ENCODE measurements around the gene ZNF93.
"Not testable (repeated sequence)": the region's sequence is repeated elsewhere in the genome, so short reads cannot be mapped to it uniquely, and the experiment has no call there.

ZNF93 gene

DNA sequence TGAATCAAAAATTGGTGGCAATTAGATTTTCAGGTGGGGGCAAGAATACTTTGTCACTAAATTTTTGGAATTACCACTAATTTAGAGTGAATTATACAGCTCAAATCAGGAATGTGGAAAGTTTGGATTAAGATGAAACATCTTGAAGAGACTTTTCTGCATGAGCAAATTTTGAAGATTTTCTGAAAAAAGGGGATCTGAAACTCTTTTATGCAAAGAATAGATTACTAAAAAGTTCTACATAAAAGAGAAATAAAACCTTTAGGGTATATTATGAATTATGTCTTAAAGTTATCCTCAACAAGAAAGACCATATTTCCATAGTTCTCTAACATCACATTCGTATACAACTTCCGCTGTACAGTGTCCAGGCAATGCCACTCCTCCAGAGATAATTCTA, 36.7 kb downstream of the ZNF93 start:
- ATAC-seq: no peak

DNA sequence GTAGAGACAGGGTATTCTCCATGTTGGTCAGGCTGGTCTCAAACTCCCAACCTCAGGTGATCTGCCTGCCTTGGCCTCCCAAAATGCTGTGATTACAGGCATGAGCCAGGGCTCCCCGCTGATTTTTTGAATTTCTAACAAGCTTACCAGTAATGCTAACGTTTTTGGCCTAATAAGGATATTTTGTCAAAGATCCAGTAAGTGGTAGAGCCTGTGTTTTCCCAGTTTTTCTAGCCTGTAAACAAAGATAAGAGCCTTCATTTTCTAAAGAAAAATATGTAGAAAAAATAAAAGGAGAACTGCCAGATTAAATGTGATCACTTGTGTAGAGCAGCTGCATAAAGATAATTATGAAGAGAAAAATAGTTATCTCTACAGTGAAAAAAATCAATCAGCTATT, 37.7 kb downstream of the ZNF93 start:
- no peak for ATAC-seq
- DNase-seq: no peak

More for the DNA sequence above, 36.7 kb downstream of the ZNF93 start:
- no peak for DNase-seq

DNA sequence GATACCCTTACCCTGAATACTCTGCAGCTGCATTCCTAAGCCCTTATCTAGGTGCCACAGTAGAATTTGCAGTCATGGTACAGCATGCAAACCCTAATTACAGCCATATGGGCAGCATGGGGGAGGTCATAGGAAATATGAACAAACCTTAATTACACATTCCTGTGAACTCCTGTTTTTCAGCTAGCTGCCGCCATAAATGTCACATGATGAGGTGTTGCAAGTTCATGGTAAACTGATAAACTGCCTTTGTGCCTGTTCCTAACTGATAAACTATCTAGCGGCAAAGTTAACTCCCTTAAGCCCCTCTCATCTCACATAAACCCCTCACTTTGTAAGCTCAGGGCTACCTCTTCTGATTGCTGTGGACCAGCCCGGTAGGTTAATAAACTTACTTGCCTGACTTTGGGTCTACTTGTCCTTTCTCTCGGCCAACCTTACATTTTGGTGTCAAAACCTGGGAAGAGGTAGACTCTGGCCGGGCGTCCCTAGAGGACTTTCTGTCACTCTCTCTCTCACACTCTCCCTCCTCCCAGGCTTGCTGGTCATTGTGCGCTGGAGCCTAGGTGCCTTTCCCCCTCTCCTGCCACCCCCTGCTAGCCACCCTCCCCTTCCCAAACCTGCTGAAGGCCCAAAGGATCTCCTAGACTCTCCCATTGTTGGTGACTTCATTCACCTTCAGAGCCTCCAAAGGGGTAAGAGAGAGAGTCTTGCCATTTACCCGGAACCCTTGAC, 43.3 kb downstream of the ZNF93 start:
- DNase-seq: no peak

DNA sequence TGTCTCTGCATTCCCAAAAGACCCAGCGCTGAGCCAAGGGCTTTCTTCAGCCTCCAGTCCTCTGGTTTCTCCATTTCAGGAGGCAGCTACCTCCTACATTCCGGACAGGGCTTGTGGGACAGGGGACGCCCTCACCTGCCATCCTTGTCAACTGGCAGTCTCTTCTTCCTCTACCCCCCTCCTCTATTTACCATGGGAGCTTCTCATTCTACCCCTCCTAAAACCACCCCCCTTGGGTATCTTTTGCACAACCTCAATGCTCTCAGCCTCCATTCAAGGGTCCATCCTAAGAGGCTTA, 43.8 kb downstream of the ZNF93 start:
- no peak for ATAC-seq
- no peak for DNase-seq

More for the DNA sequence above, 43.3 kb downstream of the ZNF93 start:
- ATAC-seq: no peak

DNA sequence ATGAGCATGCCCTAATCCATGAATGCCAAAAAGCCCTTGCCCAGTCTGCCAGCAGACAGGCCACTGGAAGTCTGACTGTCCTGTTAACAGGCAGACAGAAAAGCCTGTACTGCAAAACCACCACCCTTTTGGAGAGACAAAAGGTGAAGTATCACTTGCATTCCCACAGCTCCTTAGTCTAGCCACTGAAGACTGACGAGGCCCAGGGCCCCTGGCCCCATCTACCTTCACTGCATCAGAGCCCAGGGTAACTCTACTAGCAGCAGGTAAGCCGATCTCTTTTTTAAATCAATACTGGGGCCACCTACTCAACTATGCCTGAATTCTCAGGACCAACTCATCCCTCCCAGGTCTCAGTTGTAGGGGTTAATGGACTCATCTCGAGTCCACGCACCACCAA, 45.5 kb downstream of the ZNF93 start:
- no peak for DNase-seq
- no peak for ATAC-seq

DNA sequence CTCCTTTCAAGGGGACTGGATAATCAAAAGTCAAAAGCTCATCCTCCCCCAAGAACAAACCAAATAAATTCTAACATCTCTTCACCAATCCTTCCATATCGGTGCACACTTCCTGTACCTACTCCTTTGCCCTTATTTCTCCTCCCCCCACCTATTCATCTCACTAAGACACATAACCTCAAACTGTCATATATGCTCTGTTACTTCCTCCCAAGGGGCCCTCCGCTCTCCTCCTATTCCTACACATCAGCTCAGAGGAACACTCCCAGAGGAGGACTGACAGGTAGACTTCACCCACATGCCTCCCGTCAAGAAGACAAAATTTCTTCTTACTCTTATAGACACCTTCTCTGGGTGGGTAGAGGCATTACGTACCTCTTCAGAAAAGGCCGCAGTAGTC, 48.1 kb downstream of the ZNF93 start:
- DNase-seq: no peak
- ATAC-seq: no peak

DNA sequence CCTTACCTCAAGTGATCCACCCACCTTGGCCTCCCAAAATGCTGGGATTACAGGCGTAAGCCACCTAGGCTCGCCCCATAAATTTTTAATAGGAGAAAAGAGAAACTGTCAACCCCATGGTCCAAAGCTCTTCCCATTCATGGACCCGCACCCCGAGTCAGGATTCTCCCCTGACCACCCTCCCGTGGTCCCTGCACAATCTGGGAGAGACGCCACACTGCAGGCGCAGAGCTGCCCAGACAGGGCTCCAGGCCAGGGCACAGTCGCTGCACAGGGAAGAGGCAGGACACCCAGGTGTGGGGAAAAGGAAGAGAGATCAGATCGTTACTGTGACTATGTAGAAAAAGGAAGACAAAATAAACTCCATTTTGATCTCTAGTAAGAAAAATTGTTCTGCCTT, 54.5 kb downstream of the ZNF93 start:
- DNase-seq (no peak), ATAC-seq (no peak)

DNA sequence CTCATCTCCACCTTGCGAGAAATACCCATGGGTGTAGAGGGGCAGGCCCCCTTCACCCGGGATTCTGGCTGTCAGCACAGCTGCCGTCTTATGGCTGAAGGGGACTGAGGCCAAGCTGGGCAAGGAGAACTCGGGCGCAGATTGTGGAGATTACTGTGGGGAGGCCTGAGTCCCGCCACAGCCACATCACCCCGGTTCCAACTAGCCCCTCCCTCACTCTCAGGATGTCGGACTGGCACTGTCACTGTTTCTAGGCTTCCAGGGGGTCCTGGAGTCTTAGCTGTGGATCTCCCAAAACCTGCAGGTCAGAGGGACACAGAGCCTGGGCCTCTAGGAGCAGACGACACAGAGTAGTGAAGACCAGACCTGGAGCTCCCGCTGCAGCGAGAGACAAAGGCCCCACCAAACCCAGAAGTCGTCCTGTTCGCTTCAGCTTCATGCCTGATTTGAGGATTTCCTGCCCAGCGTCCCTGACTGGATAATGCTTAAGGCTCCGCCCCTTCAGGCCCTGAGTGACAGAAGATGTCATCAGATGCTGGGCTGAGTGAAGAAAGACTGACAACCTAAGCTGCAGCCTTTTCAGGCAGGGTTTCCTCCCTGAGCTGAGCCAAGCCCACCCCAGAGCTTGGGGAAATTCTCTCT, 55.8 kb downstream of the ZNF93 start:
- no peak for ATAC-seq
- DNase-seq: no peak

DNA sequence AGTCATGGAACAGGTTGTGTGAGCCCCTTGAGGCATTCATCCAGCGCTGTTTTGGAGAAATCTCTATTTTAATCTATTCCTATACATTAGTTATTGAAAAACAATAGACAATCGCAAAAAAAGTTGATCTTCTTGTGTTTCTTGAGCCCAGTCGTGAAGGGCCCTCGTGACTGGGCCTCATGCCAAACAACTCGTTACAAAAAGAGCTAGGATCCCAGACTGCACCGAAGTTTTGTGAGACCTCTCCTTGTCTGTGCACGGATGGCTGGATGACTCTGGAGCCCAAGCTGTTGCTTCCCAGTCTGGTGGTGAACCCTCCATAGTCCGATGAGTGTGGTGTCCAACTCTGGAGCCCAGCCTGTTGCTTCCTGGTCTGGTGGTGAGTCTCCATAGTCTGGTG, 57.0 kb downstream of the ZNF93 start:
- ATAC-seq, DNase-seq: not testable (repeated sequence)

DNA sequence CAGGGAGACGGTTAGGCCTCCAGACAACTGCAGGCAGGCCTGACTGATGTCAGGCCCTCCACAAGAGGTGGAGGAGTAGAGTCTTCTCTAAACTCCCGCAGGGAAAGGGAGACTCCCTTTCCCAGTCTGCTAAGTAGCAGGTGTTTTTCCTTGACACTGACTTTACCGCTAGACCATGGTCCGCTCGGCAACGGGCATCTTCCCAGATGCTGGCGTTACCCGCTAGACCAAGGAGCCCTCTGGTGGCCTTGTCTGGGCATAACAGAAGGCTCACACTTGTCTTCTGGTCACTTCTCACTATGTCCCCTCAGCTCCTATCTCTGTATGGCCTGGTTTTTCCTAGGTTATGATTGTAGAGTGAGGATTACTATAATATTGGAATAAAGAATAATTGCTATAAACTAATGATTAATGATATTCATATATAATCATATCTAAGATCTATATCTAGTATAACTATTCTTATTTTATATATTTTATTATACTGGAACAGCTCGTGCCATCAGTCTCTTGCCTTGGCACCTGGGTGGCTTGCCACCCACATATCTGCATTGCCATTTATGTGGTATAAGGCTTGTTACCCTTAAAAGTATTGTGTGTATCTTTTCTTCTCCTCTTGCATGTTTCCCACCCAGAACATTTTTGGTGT, 58.5 kb downstream of the ZNF93 start:
- ATAC-seq: not testable (repeated sequence)
- peak; percentile 78 for DNase-seq

DNA sequence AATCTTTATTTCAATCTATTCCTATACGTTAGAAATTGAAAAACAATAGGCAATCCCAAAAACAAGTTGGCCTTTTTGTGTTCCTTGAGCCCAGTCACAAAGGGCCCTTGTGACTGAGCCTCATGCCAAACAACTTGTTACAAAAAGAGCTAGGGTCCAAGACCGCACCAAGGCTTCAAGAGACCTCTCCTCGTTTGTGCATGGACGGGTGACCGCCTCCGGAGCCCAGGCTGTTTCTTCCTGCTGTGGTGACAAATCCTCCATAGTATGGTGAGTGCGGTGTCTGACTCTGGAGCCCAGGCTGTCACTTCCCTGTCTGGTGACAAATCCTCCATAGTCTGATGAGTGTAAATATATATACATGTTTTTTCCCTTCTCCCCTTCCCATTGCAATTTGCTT, 63.7 kb downstream of the ZNF93 start:
- no peak for DNase-seq
- ATAC-seq: no peak

DNA sequence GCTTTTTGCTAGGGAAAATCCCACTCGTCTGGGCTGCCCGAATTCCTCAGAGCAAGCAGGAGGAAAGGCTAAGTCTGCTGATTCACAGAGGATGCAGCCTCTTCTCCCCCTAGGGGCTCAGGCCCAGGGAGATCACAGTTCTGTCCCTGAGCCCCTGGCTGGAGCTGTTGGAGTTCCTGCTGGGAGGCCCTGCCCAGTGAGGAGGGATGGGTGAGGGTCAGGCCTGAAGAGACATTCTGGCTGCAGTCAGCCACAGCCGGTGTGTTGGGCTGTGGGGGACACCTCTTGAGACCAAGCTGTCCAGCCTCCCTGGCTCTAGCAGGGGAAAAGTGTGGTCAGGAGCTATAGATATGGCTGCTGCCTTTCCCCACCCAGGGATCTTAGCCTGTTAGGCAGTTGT, 65.4 kb downstream of the ZNF93 start:
- ATAC-seq: not testable (repeated sequence)

DNA sequence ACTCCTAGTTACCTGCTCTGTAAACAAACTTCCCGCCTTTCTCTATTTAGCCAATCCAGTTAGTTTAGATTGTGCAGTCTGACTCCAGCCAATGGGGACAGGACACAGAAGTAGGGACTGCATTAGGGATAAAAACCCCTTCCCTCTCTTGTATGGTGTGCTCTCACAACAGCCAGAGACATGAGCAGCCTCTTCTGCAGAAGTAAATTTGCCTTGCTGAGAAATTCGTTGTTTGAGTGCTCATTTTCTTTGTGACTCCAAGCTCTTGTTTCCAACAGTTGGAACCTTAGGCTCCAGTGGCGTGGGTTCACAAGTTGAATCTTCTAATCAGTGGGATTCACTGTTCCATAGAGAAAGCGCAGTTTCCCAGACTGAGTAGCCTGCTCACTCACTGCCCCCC, 66.1 kb downstream of the ZNF93 start:
- no peak for ATAC-seq
- DNase-seq: no peak

More for the DNA sequence above, 65.4 kb downstream of the ZNF93 start:
- DNase-seq: not testable (repeated sequence)

All from stimulated activated naive CD8-positive, alpha-beta T cell treated with anti-CD3 and anti-CD28 coated beads, Interleukin-15, Interleukin-2, amounts not matched to agents 100 U/mL and 50 U/mL, for 24 hours (primary cell).